MV-4-11 (cell line): ENCODE measurements around the gene ZNF334.

Experiments used
- DNase-seq: peaks from one replicate; lab custom pipeline; 2025; lab: John Stamatoyannopoulos, UW

The ZNF334 gene

DNA sequence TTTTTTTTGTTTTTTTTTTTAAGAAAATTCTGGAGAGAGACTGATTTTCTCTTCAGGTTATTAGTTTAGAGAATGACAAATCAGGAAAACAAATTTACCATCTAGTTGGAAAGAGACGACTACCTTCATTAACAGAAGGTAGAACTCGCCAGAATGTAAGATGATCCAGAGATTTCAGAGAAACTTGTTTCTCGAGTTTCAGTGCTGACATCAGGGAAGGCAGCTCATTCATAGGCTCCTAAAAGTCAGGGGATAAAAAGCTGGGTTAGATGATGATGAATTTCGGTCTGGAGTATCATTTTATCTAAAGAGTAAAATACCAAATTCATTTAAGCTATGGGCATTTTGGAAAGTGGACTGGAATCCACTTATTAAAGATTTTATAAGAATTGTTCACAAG is 27.9 kb downstream of the ZNF334 start:
- DNase-seq: no peak

DNA sequence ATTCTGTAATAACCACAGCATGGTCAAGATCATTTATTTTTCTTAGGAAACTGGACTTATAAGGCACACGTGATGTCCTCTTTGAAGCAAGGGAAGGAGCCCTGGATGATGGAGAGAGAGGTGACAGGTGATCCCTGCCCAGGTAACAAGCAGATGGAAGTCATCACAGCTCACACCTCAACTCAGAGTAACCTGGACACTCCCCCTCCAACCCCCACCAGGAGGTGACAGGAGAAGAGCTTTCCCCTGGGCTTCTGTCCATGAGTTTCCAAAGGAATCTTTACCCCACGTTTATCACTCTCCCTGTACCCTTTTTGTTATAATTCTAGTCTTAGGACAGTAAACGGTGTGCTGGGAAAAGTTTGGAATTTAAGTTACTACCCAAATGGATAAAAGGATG is 28.4 kb downstream of the ZNF334 start:
- no peak for DNase-seq

DNA sequence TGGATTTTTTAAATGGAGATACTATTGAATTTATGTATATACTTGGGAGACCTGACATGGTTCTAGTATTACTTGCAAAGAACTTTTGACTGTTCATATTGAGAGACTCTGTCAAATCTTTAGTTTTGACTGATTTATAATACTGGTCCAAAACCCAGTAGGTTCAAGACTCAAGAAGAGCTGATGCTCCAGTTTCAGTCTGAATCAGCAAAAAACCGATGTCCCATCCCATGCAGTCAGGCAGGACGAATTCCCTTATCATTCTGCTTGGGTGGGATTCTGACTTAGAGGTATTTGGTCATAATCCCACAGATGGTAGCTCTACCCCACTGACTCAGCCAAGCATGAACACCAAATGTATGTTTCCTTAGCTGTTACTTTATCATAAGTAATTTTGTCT is 29.5 kb downstream of the ZNF334 start:
- no peak for DNase-seq

DNA sequence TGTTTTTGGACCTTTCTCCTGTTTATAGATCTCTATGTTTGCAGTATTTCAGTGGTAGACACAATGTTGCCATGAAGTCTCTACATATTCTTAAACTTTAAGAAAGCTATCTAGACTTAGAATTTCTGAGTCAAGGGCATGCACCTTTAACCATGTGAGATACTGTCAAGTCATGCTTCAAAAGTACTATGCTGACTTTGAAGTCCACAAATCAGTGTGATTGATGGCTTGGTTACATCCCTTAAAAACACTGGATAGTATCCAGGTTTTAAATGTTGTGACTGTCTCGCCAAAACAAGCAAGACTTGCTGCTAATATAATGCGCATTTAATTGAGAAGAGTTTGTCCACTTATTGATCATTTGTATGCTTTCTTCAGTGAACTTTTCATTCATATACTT is 30.5 kb downstream of the ZNF334 start:
- no peak for DNase-seq

DNA sequence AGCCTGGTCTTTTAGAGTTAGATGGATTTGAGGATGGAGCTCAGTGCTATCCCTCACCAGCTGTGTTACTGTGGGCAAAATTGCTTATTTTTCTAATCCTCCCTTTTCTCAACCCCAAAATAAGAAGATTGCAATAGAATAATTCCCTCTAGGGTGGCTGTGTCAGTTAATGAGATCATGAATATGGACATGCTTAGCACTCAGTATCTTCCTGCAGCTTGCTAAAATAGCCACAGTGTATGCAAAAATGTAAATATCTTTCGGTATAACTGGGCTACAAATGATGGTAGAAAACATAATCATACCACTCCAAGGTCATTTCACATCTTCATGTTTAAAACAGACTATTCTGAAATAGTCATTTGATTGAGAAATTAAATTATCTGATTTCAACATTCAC is 35.7 kb downstream of the ZNF334 start:
- no peak for DNase-seq

DNA sequence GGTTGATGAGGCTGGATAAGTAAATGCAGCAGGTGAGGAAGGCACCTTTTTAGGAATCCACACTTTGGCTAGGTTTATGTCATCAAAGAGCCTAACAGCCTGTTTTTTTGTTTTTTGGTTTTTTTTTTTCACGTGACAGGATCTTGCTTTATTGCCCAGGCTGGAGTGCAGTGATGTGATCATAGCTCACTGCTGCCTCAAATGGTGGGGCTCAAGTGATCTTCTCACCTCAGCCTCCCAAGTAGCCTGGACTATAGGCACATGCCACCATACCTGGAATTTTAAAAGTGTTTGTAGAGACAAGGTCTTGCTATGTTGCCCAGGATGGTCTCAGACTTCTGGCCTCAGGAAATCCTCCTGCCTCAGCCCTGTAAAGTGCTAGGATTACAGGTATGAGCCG is 36.1 kb downstream of the ZNF334 start:
- no peak for DNase-seq

DNA sequence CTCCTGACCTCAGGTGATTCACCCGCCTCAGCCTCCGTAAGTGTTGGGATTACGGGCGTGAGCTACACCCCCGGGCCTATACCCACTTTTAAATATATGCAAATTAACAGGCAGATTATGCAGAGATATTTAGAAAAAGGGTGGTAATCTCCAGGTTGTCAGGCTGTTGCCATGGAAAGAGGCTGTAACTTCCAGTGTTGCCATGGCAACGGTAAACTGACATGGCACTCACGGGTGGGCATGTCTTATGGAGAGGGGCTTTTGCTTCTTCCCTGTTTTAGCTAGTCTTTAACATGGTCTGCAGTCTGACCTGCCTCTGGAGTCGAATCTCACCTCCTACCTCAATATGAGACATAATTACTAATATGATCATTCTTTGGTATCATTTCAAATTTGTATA is 44.9 kb downstream of the ZNF334 start:
- no peak for DNase-seq

DNA sequence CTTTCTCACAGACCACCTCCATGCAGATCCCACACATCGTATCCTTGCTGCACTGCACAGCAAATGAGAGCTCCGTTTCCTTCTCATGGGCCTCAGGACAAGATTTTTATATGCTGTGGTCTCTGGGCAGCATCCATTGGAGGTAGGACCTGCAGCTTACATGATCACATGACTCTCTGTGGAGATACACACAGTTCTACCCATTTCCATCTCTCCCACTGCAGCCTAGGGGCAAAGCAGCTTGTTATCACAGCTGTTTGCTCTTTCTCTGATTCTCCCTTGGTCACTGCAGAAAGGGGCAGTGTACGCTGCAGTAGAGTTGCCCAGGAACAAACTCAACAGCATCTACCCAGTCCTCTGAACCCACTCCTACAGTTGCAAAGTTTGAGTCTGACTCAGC is 48.9 kb downstream of the ZNF334 start:
- DNase-seq: no peak

DNA sequence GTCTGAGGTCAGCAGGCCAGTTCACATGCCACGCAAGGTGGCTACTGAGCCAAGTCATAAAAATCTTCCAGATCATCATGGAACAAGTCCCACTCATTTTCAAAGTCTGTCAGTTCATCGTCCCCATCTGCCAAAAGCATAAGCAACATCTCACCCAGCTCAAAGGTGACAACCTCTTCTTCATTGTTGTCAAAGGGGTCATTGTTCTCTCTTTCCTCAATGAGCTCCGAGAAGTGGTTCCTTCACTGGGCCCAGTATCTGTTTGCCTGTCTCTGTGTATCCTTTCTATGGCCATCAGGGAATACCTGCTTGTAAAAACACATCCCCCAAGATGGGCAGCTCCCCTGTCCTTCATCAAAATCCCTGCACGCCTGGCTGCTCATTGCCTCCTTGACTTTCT is 49.5 kb downstream of the ZNF334 start:
- DNase-seq: no peak

DNA sequence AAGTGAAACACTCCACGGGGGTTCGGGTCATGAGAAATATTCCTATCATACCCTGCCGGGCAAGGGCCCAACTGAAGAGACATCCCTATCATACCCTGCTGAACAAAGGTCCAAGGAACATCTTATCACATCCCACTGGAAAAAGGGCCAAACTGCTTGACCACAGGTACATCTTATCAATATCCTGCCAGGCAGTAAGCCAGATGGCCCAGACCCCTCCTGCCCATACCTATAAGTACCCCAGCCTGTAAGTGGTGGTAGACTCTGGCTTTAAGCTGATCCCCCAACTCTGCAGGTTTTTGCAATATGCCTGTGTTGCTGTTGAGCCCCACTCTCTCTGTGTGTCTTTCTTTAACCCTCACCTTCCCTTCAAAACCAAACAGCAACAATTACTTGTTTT is 51.6 kb downstream of the ZNF334 start:
- DNase-seq: no peak

DNA sequence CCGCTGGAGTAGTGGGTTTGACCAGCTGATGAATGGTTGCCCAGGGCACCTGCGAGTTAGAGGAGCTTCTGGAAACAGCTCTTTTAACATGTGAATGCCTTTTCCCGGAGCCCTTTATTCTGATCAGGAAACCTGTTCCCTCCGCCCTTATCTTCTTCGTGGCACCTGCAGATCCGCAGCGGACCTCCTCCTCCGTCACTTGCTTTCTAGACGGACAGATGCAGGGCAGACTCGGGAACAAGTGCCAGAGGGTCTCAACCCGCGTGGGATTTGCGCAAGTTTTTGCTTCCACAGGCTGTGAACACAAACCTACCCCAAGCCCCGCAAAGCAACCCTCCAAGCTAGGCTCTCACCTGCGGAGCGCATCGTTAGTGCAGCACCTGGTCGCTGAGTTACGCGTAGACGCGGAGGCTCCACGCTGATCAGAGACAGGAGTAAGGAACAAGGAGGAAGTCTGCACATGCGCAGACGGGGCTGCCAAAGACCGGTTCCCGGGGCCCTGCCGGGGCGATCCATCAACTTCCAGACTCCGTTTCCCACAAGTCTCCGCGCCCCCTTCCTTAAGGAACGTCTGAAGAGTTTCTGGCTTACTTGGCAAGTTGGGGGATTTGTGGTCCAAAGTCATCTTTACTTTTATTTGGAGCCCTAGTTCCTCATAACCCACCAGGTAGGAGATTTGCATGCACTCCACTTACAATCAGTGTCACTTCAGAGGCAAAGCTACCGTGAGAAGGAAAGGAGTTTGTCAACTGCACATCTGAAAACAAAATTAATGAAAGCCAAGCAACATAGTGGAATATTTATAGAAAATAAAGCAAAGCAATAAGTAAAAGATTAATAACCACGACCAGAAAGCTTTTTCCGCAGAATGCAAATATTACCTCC is 54.3 kb downstream of the ZNF334 start:
- DNase-seq: no peak

DNA sequence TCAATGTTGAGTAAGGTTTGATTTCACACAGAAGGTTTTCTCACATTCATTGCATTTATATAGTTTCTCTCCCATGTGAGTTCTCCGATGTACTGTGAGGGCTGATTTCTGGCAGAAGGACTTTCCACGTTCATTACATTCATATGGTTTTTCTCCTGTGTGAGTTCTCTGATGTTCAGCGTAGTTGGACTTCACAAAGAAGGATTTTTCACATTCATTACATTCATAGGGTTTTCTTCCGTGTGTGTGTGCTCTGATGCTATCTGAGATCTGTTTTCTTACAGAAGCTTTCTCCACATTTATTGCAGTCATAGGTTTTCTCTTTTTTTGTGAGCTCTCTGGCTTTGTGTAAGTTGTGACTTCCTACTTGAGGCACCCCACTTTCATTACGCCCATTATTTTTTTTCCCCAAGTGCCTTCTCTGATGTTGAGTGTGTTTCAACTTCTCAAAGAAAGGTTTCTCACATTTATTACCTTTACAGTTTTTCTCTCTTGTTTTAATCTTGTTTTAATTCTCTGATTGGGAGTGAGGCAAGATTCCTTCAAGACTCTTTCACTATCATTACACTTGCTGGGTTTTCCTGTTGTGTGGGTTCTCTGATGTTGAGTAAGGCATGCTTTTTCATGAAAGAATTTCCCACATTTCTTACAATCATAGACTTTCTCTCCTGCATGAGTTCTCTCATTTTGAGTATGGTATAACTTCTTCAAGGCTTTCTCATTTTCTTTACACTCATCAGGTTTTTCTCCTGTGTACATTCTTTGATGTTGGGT is 56.9 kb downstream of the ZNF334 start:
- DNase-seq: no peak

DNA sequence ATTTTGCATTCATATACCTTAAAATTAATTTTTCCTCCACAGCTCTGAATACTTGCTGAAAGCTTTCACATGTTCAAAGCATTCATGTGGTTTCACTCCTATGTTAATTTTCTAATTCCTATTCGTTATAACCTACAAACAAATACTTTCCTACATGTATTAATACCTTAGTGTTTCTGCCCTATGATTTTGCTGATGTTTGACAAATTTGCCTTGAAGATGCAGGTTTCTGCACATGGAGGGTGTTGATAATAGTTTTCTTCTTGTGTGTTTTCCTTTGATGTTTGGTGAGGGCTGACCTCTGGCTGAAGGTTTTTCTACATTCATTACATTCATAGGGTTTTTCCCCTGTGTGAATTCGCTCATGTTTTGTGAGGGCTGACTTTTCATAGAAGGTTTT is 57.6 kb downstream of the ZNF334 start:
- no peak for DNase-seq
